D341Med (cell line): ENCODE measurements around the gene LYRM4.
"Not testable (repeated sequence)": the region's sequence is repeated elsewhere in the genome, so short reads cannot be mapped to it uniquely, and the experiment has no call there.

Experiments
- DNase-seq: peaks from one replicate; pipeline ENCODE4 v3.0.0; 2012; ENCODE audit warnings: low spot score

The LYRM4 gene

GRCh38 chr6:5142131-5142530, 118.6 kb downstream of the LYRM4 start:
- no peak for DNase-seq

GRCh38 chr6:5141046-5141445, 119.7 kb downstream of the LYRM4 start:
- no peak for DNase-seq

DNA sequence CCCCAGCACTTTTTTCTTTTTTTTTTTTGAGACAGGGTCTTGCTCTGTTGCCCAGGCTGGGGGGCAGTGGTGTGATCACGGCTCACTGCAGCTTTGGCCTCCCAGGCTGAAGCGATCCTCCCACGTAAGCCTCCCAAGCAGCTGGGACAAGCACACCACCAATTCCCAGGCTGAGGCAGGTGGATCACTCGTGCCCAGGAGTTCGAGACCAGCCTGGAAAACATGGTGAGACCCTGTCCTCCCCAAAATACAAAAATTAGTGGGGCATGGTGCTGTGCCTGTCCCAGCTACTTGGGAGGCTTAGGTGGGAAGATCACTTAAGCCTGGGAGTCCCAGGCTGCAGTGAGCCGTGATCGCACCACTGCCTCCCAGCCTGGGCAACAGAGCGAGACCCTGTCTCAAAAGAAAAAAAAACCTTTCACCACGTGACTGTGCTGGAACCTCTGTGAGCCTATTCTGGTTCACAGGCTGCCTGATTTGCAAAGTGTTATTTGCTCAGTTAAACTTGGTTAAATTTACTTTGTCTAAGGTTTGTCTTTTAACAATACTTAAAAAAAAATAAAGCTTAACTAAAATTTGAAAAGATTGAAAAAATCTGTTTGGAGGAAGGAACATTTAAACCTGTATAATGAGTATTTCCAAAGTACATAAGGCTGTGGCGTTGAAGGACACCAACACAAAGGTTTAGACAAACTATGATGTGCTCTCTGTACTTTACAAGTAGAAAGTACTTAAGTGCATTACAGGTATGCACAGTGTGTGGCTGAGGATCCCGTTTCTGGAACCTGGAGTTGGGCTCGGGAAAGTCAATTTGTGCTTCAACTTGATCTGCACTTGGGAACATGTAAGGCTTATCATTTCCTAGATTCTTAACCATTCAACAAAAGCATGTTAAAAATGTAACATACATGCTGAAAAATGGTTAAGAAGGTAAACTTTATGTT, 120.7 kb downstream of the LYRM4 start:
- no peak for DNase-seq

DNA sequence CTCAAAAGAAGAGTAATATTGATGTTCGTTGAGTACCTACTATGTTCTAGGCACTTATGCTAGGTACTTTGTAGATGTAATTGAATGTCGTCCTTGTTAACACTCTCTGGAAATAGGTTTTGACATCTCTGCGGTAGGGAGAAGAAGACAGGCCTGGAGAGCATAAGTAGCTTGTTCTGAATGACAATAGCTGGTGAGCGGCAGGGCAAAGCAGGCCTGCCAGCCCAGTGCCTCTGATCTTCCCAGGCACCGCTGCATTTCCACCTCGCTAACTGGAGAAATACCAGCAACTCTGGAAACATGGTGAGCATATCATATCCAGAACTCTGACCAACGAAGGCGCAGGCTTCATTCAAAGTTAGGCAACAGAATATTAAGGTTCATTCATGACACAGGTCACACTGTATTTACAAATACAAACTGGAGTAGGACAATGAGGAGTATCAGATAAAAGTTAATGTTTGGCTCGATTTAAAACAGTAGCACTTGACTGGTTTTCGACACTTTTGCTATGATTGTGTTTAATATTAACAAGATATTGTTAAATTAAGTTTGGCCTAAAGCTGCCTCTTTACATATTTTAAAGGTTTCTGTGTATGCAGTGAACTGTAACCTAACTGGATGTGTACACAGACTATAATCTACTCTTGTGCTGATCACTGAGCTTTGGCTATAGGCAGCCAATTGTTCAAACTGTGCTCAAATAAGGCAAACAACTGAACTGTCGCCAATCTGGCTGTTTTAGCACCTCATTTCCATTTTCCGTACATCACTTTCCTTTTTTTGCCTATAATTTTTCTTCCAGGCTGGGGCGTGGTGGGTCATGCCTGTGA, 121.5 kb downstream of the LYRM4 start:
- DNase-seq: no peak

- DNase-seq: no peak
These were observed 123.9 kb downstream of the LYRM4 start for GRCh38 chr6:5136851-5137250.

GRCh38 chr6:5135788-5136376, 124.9 kb downstream of the LYRM4 start:
- peak; percentile 72 for DNase-seq

DNA sequence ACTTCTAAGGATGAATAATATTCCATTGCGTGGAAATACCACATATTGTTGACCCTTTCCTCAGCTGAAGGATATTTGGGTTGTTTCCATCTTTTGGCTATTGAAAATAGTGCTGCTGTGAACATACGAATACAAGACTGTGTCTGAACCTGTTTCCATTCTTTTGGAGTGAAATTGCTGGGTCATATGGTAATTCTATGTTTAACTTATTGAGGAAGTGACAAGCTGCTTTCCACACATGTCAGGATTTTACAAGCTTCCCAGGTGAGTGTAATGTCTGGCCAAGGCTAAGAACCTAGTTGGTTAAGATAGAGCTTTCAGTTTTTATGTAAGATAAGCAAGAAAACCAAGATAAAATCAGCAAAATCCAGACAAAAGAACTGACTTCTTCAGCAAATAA, 126.8 kb downstream of the LYRM4 start:
- no peak for DNase-seq

DNA sequence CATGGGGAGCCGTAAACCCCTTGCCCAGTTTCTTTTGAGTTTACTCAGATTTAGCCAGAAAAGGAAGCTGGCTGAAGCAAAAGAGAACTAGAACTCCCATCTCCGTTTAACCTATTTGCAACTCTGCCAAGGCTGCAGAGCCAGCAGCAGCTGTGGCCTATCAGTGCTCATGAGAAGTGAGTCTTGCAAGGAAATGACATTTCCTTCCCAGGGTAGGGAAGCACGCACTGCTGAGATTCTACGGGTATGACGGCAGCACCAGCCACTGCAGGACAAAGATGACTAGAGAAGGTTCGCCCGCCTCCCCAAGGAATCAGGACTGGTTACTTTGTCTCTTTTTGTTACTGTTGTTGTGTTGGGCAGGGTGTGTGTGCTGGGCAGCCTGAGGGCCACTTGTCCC, 128.0 kb downstream of the LYRM4 start:
- DNase-seq: no peak

DNA sequence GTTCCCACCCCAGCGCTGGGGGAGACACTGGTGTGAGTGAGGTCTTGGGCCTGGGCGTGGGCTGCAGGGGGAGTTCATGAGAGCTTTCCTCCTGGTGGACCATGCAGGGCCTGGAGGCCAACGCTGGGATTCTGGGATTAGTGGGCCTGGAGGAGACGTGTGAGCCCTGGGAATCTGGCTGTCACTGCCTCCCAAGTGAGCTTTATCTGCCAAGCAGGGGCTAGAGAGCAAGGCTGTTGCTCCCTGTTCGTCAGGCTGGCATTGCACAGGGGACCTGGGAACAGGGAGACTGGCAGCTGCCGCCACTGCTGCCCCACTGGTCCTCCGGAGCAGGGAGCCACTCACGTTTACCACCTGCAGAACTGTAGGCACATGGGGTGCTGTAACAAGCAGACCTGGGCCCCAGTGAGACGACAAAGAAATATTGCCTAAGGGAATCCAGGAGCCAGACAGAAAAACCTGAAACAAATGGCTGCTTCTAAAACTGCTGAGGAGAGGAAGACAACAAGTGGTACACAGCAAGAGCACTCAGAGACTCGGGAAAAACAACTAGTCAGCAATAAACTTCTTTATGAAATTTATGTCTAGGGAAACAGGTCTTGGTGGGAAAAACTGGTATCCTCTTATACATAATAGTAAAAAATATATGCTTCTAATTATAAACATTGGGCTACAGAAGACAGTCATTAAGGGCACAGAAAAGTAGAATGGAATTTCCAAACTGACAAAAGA, 130.4 kb downstream of the LYRM4 start:
- DNase-seq: no peak

DNA sequence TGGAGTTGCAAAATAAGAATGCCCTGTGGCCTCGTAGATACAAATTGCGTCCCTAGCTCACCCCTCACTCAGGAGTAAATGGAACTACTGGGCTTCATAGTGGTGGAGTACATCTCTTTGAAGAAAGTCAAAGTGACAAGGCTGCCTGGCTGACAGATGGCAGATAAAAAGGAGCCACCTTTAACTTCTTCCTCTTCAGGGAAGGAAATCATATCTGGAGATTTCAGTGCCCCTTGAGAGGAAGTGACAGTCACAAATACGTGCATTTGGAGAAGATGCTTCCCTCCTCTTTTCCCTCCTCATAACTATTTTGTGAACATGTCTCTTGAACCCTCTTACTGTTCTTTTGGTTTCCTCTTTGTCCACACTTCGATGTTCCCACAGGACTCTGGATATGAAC, 132.4 kb downstream of the LYRM4 start:
- no peak for DNase-seq

DNA sequence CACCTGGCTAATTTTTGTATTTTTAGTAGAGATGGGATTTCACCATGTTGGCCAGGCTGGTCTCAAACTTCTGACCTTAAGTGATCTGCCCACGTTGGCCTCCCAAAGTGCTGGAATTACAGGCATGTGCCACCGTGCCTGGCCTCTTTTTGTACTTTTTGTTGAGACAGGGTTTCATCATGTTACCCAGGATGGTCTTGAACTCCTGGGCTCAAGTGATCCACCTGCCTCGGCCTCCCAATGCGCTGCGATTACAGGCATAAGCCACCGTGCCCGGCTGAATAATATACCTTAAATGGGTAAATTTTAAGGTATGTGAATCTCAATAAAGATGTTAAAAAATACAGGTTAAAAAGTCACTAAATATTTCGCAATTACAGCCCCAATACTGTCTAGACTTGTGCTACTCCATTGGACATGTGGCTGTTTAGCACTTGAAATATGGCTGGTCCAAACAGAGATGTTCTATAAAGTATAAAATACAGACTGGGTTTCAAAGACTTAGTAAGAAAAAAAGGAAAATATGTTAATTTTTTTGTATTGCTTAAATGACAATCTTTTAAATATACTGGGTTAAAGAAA, 133.6 kb downstream of the LYRM4 start:
- DNase-seq: no peak

DNA sequence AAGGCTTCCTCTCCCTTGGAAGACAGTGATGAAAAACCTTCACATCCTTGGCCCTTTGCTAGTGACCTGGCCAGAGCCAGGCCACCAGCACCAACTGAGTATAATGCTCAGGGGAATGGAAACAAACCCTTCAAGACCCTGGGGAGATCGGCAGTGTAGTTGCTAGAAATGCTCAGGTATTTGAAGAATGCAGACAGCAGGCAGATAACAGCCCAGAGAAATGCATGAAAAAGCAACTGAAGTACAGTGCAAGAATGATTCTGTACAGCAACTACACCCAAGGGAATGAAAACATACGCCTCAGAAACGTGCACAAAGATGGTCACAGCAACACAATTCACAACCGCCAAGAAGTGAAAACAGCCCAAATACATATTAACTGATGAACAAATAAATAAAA, 134.5 kb downstream of the LYRM4 start:
- no peak for DNase-seq

DNA sequence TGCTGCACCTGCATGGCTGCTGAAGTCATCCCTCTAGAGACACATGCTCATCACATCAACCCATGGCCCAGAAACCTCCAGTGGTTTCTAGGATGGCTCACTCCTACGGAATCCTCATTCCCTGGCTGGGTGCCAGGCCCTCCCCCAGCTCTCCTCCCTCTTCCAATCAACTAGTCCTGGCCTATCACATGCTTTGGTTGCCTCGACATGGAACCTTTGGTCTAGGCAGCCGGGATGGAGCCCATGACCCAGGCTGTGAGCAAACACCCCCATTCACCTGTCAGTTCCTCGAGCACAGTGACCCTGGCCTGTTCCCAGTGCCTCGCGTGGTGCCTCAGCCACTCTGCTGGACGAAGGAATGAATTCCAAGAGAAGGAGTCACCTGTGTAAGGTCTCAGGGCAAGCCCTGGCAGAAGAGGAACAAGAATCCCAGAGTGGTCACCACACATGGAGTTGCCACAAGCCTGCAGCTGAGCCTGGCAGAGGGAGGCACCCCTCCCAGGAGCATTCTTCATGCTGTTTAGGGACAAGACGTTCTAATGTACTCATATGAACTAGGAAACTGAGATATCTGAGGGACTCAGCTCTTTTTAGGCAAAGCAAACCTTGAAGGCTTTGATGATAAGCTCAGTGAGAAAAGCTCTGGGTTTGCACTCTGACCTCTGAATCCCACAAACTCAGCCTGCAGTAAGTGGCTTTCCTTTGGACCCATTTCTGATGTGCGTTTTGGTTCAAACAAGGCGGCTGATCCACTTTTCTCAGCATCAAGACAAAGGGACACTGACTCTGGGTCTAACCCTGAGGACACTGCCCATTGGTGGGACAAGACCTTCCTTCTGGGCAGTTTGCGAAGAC, 135.4 kb downstream of the LYRM4 start:
- DNase-seq: no peak

DNA sequence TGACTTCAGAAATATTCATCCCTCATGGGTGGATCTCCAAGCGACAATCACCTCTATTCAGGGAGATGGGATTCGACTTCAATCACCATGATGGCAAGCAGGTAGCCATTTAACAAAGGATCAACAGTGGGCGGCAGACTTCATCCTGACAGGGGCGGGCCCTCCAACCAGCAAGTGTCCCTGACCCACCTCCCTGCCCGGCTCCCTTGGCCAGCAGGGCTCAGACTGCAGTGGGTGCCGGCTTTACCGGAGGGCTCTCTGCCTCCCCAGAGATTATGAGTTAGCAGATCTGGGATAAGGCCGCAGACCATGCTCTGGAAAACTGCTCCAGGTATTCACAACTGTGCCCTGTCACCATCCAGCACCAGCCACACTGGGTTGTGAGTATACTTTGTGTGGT, 136.2 kb downstream of the LYRM4 start:
- DNase-seq: no peak

- DNase-seq: no peak
These were observed 137.2 kb downstream of the LYRM4 start for GRCh38 chr6:5123296-5124143.

DNA sequence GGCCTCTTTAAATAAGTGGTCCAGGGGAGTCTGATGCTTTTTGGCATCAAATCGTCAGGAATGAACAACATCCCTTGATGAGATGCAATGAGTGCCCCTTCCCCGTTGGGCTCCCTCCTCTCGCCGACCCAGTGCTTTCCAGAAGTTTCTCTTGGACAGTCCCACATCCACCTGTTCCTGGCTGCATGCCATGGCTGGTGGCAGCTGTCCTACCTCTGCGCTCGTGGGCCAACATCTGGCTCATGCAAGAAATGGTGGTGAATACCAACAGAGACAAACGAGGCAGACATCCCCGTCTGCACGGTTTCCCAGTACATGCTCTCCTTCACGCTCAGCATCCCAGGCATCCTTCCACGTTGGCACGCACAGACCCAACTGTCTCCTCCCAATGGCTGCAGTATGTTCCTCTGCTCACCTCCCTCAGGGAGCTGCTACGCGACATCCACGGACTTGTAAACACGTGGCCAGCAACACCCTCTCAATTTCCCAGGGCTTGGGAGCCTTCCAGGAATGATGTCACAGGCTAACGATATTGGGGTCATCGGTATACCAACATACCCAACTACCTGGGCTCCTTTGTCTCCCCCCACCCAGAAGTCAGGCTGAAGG, 138.1 kb downstream of the LYRM4 start:
- DNase-seq: no peak

DNA sequence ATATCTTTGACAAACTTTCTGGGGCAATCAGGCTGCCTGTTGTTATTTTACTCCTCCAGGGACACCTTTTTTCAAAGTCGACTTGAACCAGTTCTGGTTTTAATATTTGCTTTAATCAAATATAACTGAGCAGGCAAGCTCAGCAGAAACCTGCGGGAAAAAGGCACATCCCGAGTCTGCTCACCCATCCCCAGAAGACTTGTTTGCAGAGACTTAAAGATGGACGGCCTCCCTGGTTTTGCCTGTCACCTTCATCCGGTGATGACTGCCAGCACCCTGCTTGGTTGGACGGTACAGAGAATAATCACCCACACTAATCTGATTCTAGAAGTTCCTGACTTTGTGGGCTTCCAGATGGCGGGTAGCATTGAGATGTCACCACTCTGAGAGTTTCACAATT, 138.8 kb downstream of the LYRM4 start:
- no peak for DNase-seq

DNA sequence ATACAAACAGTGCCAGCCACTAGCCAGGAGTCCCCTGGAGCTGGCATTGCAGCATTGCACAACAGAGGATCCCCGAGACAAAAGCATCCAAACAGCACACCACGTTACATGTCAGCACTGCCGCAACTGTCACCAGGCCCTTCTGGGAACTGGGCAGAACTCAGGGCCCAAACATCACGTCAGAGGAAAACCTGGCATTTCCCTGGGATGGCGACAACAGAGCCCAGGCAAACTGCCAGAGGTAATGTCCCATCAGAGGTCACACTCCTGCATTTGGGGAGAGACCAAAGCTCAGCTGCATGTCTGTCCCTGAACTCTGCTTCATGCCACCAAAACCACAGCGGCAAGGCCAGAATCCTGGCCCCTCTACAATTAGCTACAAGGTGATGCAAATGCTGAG, 139.3 kb downstream of the LYRM4 start:
- no peak for DNase-seq

DNA sequence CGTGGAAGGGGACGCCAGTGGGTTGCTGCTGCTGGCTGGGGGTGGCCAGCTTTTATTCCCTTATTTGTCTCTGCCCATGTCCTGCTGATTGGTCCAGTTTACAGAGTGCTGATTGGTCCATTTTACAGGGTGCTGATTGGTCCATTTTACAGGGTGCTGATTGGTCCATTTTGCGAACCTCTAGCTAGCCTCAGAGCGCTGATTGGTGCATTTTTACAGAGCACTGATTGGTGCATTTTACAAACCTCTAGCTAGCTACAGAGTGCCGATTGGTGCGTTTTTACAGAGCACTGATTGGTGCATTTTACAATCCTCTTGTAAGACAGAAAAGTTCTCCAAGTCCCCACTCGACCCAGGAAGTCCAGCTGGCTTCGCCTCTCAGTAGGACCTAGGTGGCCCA, 140.2 kb downstream of the LYRM4 start:
- DNase-seq: not testable (repeated sequence)
